ENCODE results near the gene KIF3A.

Gene KIF3A

DNA sequence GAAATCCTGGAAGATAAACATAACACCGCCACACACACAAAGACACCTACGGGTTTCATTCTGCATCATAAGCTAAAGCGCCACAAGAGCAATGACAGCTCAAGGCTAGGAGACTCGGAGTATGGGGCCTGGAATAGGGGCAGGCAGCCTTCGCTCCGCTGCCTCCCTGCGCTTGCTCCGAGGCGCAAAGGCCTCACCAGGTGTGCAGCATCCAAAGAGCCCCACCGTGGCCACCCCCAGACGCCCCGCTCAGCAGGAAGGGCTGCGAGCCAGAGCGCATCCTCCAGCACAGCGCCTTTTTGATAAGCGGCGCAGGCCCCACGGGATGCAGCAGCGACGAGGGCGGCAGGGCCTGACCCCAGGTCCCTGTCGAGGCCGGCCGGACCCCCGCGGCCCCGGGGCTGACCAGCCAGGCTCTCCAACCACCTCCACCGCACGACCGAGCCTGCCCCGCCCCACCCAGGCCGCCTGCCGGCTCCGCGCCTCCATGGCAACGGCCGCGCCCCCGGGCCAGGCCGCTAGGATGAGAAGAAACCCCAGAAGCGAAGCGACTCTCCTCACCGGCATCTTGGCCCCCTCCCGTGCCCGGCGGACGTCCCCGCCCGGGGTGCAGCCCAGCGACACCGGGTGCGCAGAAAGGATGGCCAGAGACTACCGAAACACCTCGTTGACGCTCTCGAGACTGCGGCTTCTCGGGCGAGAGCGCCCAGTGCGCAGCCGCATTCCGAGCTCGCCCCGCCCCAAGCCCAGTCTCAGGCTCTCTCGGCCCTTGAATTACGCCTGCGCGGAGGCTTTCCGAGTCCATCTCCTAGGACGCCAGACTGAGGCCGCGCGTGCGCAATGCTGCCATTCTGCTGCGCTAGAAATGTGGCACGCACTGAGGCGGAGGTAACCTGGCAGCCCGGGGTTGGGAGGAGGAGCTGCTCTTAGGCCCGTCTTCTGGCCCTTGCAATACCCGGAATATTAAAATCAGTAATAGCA lies at the start of gene KIF3A:
KIF3A (minus strand) TSS at position 694 of the 981 bp plus-strand sequence; CDS start at position 567, 127 bp downstream.
- peak; percentile 100 for DNase-seq (ENCODE audit: low spot score)

DNA sequence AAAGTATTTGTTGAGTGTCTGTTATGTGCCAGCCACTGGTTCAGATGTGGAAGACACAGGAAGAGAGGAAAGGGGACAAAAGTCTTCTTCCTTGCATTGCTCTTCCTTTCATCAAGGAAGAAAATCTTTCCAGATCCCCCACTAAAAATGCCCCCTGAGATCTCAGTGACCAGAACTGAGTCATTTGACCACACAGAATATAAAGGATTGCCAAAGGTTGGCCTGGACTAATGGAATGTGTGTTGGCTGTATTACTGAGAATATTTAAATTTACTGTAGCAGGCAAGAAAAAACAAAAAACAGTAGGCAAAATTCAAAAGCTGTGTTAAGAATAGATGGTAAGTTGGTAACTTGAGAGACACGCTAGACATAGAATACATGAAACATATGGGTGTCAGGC lies 49.7 kb upstream of the KIF3A start:
- peak; percentile 84 for DNase-seq (ENCODE audit: low spot score)

GRCh38 chr5:132785864-132786263 lies 48.5 kb upstream of the KIF3A start:
- no peak for DNase-seq (ENCODE audit: low spot score)

DNA sequence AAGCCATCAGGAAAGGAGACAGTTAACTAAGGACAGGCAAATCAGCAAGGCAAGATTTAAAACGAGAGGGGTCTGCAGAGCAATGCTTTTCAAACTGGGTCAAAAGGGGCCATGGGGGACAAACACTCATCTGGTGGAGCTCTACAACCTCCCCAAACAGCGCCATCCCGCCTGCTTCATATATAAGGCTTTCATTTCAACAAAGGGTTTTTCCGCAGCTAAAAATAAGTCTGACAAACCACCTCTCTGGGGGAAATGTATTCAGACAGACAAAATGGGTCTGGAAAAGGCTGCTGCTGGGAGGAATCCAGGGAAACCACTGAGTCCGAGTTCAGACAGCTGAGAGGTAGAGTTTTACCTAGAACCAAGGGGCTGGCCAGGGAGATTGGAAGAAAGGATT lies 48.0 kb upstream of the KIF3A start:
- DNase-seq (ENCODE audit: low spot score), result no peak

DNA sequence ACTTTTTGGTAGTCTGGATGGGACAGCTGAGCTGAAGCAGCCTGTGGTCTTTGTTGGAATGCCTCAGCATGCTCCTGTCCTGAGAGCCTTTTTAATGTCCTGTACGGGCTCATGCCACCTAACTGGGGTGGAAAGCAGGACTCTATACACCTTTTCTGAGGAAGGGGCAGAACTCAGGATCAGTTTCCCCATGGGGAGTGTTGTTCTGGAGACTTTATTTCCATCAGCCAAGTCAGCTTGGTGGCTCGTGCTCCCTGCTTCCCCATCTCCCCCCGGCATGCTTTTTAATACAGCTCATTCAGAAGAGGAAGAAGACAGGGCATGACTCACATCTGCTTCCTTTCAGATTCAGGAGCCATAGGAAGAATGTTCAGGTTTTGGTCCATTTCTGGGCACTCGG lies 44.8 kb upstream of the KIF3A start:
- DNase-seq (ENCODE audit: low spot score), result peak; percentile 55

DNA sequence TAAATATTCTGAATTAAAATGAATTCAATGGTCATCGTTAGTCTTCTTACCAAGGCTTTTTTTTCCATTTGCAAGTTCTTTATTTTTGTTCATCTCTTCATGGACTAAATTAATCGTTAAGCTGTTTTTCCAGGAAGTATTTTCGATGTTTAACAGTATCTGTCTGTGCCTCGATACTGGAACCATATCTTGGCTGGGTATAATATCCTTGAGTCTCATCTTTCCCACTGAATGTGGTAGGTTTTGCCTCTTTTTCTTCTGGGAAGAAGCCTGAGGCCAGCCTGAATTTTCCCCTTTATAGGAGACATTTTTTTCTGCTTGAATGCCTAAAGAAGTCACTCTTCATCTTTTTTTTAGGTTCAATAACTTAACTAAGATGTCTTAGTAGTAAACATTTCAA lies 43.7 kb upstream of the KIF3A start:
- no peak for DNase-seq (ENCODE audit: low spot score)

- no peak for DNase-seq (ENCODE audit: low spot score)
Observed at GRCh38 chr5:132780577-132780976, 43.2 kb upstream of the KIF3A start.

- no peak for DNase-seq (ENCODE audit: low spot score)
Observed at GRCh38 chr5:132779961-132780360, 42.6 kb upstream of the KIF3A start.

DNA sequence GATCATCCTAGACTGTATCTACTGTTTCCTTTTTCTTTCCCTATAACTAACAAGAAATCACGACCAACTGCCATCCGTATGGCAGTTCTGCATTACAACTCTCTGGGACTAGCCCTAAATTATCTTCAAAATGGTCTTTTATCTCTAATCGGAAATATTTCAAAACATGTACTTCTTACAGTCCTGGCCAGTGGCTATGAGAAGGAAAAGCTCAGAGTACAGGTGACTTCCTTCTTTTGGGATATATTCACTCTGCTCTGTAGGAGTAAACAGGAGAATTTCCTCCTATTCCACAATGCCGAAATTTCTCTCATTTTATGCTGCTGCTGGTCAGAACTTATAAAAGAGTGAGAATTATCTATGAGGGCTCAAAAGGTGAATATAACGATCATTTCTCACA lies 41.5 kb upstream of the KIF3A start:
- DNase-seq (ENCODE audit: low spot score), result no peak

DNA sequence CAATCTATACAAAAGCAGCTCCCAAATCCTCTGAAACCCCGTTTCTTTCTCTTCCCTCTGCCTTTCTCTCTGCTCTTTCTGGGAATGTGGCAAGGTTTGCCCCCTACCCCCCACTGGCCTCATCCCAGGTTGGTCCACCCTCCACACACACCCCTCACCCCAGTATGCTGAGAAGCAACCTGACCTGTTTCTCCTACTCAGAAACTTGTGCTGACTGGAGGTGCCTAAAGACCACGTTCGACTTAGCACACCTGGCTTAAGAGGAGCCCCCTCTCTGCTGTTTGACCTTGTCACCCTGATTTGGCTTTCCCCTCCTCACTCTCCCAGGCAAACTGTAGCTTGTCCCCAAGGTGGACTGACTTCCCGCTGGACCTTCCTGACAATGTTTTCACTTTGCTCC lies 40.8 kb upstream of the KIF3A start:
- no peak for DNase-seq (ENCODE audit: low spot score)

DNA sequence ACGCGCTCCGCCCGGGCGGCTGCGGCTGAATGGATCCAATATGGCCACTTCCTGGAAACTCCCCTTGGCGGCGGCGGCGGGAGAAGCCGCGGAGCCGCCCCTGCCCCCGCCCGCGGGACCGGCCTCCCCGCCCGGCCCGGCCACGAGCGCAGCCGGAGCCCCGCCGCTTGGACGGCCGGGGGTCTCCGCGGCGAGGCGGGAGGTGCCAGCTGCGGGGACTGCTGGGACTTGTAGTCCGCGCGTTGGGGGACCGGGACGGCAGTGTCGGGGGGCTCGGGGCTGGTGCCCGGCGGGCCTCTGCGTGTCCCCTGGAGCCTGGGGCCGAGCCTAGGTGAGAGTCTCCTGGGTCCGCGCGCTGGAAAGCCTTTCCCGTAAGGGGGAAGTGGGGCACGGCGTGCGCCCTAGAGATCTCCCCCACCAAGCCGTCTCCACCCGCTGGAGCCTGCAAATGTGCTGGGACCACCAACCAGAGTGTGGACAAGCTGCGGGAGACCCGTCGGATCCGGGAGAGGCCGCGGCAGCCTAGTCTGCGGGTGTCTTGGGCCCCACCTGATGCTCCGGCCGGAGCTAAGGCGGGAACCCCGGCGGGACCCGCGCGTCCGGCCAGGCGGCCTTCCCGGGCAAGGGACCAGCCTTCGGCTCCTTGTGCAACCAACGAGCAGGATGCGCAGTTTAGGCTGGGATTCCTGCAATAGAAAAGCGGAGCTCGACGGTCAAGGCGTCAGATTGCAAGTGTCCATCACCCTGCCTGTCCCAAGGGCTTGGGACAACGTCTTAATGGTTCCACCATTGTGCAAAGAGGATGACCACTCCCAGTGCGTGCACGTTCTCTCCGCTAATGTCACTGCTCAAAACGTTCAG lies 40.1 kb upstream of the KIF3A start, which contains the start of gene SEPTIN8:
SEPTIN8 (minus strand) TSS at position 31 of the 861 bp plus-strand sequence. CDS start 102 bp downstream, outside the sequence.
- peak; percentile 61 for DNase-seq (ENCODE audit: low spot score)

DNA sequence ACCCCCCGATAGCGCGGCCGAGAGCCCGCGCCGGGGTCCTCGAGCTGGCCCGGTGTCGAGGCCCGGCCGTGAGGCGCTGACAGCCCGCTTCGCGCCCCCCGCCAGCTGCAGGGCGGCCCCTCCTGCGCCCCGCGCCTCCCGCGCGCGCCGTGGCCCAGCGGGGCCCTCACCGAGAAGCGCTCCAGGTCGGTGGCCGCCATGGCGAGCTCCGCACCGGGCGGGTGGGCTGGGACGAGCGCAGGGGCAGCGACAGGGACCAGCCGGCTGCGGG lies 39.5 kb upstream of the KIF3A start:
- DNase-seq (ENCODE audit: low spot score), result no peak

- no peak for DNase-seq (ENCODE audit: low spot score)
Observed at GRCh38 chr5:132776131-132776937, 39.0 kb upstream of the KIF3A start.

DNA sequence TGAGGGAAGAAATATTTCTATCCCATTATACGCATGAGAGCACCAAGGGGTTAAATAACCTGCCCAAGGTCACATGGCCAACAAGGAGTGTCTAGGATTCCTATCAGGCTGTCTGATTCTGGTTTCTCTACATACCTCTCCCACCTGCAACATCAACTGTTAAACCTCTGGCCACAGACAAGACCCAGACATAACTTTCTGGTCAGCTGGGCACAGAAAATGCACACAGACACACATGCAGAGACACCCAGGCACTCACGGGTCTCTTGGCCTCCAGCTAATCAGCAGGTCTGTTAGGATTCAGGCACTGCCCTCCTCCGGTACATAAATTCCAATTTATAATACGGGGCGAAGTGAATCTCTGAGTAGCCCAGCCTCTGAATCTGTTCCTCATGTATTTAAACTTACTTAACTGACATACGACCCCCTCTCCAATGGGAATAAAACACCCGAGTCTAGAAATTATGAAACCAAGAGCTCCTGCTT lies 38.2 kb upstream of the KIF3A start:
- no peak for DNase-seq (ENCODE audit: low spot score)

- DNase-seq (ENCODE audit: low spot score), result no peak
Observed at GRCh38 chr5:132774896-132775295, 37.5 kb upstream of the KIF3A start.

DNA sequence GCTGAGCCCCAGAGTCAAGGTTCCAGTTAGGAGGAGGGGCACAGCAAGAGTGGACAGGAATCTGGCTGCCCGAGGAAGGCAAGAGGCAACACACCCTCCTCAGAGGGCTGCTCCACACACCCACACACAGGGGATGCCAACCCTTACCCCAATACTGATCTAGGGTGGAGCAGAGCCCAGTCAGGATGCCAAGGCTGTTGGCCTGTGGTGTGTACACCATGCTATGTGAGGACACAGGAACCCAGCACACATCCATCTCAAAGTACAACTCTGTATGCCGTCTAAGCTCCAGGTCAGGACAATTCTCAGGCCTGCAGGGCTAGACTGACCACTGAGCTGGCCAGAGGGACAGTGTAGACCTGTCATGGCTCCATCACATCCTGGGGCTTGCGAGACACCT lies 37.1 kb upstream of the KIF3A start:
- DNase-seq (ENCODE audit: low spot score), result no peak

DNA sequence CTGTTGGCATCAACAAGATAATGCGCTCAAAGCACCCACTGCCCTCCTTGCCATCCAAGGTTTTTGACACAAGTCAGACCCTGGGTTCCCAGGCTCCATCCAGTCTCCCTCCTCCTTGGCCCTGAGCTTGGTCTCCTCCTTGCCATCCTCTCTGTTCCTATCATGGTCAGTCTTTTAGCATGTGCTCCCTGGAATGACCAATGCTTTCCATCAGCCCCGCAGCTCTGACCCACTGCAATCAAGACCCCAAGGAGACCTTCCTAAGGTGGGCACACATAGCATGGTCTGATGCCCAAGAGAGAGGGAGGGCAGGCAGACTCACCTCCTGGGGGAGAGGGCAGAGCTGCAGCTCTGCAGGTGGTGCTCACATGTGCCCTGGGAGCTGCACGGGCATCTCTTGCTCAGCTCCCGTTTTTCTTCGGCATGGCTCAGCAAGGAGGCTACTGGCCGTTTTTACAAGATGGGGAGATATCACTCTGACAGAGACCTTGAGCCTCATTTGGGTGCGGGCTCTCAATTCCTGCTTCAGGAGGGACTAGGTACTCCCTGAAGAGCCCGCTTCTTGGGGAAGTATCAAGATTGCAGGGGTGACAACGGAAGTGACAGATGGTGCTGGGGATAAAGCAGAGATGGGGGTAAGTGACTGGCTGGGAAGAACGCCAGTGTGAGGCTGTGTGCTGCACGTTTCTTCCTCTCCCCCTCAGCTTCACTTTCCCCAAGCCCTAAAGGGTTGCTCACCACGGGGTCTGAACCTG lies 36.4 kb upstream of the KIF3A start:
- no peak for DNase-seq (ENCODE audit: low spot score)

- DNase-seq (ENCODE audit: low spot score), result no peak
Observed at GRCh38 chr5:132773114-132773513, 35.8 kb upstream of the KIF3A start.

- no peak for DNase-seq (ENCODE audit: low spot score)
Observed at GRCh38 chr5:132772291-132773070, 35.1 kb upstream of the KIF3A start.

- peak; percentile 64 for DNase-seq (ENCODE audit: low spot score)
Observed at GRCh38 chr5:132771503-132771998, 34.2 kb upstream of the KIF3A start.
